GM21367 (cell line): ENCODE measurements around the gene TP53BP1.
"Not testable (repeated sequence)": the region's sequence is repeated elsewhere in the genome, so short reads cannot be mapped to it uniquely, and the experiment has no call there.

ENCODE experiments used
- ATAC-seq: cut with Tn5 transposase; IDR thresholded peaks from one replicate; pipeline ENCODE4 v1.9.1; 2021; ENCODE audit not compliant: unreplicated experiment

Gene TP53BP1, protein sequence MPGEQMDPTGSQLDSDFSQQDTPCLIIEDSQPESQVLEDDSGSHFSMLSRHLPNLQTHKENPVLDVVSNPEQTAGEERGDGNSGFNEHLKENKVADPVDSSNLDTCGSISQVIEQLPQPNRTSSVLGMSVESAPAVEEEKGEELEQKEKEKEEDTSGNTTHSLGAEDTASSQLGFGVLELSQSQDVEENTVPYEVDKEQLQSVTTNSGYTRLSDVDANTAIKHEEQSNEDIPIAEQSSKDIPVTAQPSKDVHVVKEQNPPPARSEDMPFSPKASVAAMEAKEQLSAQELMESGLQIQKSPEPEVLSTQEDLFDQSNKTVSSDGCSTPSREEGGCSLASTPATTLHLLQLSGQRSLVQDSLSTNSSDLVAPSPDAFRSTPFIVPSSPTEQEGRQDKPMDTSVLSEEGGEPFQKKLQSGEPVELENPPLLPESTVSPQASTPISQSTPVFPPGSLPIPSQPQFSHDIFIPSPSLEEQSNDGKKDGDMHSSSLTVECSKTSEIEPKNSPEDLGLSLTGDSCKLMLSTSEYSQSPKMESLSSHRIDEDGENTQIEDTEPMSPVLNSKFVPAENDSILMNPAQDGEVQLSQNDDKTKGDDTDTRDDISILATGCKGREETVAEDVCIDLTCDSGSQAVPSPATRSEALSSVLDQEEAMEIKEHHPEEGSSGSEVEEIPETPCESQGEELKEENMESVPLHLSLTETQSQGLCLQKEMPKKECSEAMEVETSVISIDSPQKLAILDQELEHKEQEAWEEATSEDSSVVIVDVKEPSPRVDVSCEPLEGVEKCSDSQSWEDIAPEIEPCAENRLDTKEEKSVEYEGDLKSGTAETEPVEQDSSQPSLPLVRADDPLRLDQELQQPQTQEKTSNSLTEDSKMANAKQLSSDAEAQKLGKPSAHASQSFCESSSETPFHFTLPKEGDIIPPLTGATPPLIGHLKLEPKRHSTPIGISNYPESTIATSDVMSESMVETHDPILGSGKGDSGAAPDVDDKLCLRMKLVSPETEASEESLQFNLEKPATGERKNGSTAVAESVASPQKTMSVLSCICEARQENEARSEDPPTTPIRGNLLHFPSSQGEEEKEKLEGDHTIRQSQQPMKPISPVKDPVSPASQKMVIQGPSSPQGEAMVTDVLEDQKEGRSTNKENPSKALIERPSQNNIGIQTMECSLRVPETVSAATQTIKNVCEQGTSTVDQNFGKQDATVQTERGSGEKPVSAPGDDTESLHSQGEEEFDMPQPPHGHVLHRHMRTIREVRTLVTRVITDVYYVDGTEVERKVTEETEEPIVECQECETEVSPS (N-terminal part only)

DNA sequence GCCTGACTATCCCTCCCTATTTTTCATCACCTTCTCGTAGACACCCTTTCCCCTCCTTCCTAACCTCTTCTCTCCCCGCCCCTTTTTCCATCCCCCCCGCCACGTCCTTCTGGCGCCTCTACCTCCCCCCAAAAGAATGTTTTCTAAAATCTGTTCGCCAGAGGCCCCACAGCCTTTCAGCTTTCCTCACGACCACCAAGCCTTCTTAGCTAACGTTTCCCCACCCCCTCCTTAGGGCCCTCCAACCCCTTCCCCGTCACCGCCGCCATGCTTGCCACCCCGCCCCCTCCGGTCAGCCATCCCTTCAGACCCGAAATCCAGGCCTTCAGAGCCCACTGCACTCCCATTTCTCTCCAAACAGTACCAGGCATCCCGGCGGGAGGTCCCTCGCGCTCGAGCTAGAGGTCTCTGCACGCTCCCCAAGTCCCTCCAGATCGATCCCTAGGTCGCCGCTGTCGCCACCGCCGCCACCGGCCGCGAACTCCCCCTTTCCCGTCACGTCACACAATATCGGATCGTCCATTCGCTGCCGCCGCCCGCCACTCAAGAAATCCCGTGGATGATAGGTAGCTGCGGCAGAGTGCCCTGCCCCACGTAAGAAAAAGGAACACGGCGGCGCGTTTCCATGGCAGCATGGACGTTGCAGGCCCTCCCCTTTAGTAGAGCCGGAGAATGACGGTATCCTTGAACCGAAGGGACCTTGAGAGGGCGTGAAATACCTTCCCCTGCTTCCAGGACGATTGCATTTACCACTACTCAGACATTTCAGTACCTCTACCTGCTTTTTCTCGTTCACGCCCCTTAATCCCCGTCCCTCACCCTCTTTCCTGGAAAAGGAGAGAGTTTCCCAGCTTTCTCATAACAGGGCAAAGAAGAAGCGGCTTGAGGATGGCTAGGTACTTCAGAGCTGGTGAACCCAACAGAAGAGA is at the start of gene TP53BP1:
TP53BP1 (minus strand) TSS at position 484 of the 929 bp plus-strand sequence; CDS start at position 371, 113 bp downstream.
- peak; percentile 89 for ATAC-seq

DNA sequence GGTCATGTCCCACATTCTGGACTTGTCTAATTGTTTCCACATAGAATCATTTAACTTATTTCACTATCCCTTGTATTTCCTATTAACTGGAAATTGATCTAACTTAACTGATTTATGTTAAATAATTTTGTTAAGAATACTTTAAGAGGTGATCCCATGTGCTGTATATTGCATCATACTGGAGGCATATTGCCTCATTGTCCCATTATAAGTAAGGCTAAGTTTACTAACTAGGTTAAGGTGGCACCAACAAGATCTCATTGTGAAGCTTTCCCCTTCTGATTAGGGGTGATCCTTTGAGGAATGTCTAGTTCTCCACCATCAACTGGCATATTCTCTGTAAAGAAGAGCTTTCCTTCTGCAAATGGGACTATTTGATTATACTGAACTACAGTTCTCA is 48.8 kb upstream of the TP53BP1 start:
- no peak for ATAC-seq

DNA sequence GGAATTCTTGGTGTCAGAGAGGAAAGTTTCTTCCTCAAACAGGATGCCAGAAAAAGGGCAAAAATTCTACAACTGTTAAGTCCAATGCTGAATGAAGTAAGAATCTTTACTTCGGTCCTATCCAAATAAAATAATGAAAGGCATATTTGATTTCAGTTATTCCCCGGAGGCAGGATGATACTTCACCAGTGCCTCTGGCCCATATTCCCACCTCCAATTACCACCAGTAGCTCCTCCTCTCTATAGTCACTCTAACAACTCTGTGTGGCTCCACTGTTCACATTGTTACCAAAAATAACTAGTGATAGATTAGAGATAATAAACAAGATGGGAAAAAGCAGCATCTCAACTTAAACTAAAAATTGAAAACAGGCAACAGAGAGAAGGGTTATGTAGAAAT is 45.1 kb upstream of the TP53BP1 start:
- ATAC-seq, result no peak

DNA sequence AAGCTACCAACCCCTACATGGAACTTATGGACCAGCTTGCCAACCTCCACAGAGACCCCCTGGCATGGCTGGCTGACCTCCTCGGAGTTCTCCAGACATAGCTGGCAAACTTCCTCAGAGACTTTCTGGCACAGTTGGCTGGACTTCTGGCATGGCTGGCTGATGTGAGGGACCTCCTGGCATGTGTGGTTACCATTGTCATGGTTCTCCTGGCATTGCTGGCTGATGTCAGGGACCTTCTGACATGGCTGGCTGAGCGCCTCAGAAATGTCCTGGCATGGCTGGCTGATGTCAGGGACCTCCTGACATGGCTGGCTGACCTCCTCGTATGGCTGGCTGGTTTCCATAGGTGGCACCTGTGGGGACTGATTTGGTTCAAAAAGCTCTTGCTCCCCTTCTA is 41.9 kb upstream of the TP53BP1 start:
- no peak for ATAC-seq

DNA sequence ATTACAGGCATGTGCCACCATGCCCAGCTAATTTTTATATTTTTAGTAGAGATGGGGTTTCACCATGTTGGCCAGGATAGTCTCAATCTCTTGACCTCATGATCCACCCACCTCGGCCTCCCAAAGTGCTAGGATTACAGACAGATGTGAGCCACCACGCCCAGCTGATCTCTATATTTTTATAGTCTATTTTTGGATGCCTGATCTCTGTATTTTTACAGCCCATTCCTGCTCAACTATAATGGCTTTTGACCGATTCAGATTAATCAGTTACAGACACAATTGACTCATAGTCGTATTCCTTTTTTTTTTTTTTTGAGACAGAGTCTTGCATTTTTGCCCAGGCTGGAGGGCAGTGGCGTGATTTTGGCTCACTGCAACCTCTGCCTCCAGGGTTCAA is 39.9 kb upstream of the TP53BP1 start:
- not testable (repeated sequence) for ATAC-seq

DNA sequence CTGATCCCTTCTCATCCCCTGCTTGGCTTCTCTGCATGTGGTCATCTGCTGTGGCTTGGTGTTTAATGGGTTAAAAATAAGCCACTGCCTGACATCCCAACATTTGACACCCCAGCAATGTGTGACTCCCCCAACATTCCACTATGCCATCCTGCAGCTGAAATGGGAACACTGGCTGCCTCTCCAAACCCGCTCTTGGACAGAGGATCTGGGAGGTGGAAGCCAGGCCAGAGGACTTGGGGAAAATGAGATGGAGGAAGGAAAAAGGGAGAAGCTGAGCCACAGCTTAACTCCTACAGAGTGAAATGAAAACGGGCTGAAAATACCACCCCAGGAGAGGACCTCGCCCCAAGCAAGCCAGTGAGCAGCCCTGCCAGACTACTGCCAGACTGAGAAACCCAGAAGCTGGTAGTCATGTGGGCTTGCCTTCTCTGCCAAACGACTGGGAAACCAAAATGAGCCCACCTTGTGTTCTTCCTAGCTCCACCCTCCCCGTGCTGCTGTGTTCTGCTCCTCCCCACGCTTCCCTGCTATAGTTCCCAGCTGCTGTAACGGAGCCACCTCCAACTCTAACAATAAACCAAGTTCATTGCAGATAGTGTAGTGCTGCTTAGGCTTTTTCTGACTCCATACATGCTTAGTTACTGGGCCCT is 38.2 kb upstream of the TP53BP1 start:
- ATAC-seq, result no peak

DNA sequence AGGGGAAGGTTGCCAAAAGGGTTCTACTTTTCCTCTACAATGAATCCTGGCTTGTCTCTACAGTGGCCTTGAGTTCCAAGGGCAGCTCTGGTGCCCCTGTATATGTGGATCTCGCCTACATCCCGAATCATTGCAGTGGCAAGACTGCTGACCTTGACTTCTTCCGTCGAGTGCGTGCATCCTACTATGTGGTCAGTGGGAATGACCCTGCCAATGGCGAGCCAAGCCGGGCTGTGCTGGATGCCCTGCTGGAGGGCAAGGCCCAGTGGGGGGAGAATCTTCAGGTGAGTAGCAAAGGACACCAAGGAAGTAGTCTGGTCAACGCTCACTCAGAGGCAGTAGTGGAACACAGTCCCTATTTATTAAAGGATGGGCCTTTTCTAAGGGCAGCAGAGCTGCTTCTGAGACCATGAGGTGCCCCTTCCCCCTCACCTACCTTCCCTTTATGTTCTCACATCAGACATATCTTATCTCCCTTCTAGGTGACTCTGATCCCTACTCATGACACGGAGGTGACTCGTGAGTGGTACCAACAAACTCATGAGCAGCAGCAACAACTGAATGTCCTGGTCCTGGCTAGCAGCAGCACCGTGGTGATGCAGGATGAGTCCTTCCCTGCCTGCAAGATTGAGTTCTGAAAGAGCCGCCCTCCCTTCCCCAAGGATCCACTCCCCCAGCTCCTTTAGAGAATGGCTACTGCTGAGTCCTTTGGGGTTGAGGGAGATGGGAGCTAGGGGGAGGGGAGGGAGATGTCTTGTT is 36.8 kb upstream of the TP53BP1 start:
- ATAC-seq, result no peak

DNA sequence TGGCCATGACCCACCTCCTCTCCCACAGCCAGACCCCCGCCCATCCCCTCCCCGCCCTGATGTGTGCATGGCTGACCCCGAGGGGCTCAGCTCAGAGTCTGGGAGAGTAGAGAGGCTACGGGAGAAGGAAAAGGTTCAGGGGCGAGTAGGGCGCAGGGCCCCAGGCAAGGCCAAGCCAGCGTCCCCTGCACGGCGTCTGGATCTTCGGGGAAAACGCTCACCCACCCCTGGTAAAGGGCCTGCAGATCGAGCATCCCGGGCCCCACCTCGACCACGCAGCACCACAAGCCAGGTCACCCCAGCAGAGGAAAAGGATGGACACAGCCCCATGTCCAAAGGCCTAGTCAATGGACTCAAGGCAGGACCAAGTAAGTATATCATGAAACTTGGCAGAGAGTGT is 36.2 kb upstream of the TP53BP1 start:
- no peak for ATAC-seq

DNA sequence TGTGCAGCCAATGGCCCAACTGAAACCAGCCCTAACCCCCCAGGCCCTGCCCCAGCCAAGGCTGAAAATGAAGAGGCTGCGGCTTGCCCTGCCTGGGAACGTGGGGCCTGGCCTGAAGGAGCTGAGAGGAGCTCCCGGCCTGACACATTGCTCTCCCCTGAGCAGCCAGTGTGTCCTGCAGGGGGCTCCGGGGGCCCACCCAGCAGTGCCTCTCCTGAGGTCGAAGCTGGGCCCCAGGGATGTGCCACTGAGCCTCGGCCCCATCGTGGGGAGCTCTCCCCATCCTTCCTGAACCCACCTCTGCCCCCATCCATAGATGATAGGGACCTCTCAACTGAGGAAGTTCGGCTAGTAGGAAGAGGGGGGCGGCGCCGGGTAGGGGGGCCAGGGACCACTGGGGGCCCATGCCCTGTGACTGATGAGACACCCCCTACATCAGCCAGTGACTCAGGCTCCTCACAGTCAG is 35.6 kb upstream of the TP53BP1 start:
- ATAC-seq, result no peak

DNA sequence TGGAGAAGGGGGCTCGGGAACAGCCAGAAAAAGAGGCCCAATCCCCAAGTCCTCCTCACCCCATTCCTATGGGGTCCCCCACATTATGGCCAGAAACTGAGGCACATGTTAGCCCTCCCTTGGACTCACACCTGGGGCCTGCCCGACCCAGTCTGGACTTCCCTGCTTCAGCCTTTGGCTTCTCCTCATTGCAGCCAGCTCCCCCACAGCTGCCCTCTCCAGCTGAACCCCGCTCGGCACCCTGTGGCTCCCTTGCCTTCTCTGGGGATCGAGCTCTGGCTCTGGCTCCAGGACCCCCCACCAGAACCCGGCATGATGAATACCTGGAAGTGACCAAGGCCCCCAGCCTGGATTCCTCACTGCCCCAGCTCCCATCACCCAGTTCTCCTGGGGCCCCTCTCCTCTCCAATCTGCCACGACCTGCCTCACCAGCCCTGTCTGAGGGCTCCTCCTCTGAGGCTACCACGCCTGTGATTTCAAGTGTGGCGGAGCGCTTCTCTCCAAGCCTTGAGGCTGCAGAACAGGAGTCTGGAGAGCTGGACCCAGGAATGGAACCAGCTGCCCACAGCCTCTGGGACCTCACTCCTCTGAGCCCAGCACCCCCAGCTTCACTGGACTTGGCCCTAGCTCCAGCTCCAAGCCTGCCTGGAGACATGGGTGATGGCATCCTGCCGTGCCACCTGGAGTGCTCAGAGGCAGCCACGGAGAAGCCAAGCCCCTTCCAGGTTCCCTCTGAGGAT is 35.0 kb upstream of the TP53BP1 start:
- ATAC-seq, result no peak

DNA sequence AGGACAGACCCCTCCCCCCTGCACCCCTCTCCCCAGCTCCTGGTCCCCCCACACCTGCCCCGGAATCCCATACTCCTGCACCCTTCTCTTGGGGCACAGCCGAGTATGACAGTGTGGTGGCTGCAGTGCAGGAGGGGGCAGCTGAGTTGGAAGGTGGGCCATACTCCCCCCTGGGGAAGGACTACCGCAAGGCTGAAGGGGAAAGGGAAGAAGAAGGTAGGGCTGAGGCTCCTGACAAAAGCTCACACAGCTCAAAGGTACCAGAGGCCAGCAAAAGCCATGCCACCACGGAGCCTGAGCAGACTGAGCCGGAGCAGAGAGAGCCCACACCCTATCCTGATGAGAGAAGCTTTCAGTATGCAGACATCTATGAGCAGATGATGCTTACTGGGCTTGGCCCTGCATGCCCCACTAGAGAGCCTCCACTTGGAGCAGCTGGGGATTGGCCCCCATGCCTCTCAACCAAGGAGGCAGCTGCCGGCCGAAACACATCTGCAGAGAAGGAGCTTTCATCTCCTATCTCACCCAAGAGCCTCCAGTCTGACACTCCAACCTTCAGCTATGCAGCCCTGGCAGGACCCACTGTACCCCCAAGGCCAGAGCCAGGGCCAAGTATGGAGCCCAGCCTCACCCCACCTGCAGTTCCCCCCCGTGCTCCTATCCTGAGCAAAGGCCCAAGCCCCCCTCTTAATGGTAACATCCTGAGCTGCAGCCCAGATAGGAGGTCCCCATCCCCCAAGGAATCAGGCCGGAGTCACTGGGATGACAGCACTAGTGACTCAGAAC is 34.3 kb upstream of the TP53BP1 start:
- ATAC-seq, result no peak

DNA sequence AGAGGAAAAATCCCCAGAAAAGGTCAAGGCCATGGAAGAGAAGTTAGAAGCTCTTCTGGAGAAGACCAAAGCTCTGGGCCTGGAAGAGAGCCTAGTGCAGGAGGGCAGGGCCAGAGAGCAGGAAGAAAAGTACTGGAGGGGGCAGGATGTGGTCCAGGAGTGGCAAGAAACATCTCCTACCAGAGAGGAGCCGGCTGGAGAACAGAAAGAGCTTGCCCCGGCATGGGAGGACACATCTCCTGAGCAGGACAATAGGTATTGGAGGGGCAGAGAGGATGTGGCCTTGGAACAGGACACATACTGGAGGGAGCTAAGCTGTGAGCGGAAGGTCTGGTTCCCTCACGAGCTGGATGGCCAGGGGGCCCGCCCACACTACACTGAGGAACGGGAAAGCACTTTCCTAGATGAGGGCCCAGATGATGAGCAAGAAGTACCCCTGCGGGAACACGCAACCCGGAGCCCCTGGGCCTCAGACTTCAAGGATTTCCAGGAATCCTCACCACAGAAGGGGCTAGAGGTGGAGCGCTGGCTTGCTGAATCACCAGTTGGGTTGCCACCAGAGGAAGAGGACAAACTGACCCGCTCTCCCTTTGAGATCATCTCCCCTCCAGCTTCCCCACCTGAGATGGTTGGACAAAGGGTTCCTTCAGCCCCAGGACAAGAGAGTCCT is 33.4 kb upstream of the TP53BP1 start:
- no peak for ATAC-seq

DNA sequence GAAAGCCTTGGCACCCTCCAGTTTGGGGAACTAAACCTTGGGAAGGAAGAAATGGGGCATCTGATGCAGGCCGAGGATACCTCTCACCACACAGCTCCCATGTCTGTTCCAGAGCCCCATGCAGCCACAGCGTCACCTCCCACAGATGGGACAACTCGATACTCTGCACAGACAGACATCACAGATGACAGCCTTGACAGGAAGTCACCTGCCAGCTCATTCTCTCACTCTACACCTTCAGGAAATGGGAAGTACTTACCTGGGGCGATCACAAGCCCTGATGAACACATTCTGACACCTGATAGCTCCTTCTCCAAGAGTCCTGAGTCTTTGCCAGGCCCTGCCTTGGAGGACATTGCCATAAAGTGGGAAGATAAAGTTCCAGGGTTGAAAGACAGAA is 32.2 kb upstream of the TP53BP1 start:
- ATAC-seq, result no peak

DNA sequence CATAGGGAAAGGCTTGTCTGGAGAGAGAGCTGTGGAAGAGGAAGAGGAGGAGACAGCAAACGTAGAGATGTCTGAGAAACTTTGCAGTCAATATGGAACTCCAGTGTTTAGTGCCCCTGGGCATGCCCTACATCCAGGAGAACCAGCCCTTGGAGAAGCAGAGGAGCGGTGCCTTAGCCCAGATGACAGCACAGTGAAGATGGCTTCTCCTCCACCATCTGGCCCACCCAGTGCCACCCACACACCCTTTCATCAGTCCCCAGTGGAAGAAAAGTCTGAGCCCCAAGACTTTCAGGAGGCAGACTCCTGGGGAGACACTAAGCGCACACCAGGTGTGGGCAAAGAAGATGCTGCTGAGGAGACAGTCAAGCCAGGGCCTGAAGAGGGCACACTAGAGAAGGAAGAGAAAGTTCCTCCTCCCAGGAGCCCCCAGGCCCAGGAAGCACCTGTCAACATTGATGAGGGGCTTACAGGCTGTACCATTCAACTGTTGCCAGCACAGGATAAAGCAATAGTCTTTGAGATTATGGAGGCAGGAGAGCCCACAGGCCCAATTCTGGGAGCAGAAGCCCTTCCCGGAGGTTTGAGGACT is 31.4 kb upstream of the TP53BP1 start:
- no peak for ATAC-seq

DNA sequence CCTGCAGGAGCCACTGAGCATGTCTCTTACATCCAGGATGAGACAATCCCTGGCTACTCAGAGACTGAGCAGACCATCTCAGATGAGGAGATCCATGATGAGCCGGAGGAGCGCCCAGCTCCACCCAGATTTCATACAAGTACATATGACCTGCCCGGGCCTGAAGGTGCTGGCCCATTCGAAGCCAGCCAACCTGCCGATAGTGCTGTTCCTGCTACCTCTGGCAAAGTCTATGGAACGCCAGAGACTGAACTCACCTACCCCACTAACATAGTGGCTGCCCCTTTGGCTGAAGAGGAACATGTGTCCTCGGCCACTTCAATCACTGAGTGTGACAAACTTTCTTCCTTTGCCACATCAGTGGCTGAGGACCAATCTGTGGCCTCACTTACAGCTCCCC is 30.7 kb upstream of the TP53BP1 start:
- ATAC-seq, result no peak

DNA sequence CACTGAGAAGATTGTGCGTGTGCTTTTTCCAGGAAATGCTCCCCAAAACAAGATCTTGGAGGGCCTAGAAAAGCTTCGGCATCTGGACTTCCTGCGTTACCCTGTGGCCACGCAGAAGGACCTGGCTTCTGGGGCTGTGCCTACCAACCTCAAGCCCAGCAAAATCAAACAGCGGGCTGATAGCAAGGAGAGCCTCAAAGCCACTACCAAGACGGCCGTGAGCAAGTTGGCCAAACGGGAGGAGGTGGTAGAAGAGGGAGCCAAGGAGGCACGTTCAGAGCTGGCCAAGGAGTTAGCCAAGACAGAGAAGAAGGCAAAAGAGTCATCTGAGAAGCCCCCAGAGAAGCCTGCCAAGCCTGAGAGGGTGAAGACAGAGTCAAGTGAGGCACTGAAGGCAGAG is 29.3 kb upstream of the TP53BP1 start:
- no peak for ATAC-seq
